H54 (cell line): ENCODE results near the gene SH2D4B.

ENCODE experiments used
- DNase-seq: peaks from one replicate; pipeline ENCODE4 v3.0.0; 2011; ENCODE audit warnings: low spot score, mixed read lengths; ENCODE audit not compliant: insufficient read length
- FAIRE-seq: peaks from 3 replicates; lab custom pipeline; 2011; peaks lifted over from hg19 to GRCh38; lab: Jason Lieb, UNC
- POLR2A ChIP-seq: IDR thresholded peaks from 2 replicates; pipeline ENCODE4 v1.6.1; 2011; ENCODE audit warnings: low read depth, mild to moderate bottlenecking, low read length

SH2D4B gene

GRCh38 chr10:80685355-80685754, 147.7 kb downstream of the SH2D4B start:
- TF ChIP-seq POLR2A = no peak
- DNase-seq (no peak), FAIRE-seq (no peak)

DNA sequence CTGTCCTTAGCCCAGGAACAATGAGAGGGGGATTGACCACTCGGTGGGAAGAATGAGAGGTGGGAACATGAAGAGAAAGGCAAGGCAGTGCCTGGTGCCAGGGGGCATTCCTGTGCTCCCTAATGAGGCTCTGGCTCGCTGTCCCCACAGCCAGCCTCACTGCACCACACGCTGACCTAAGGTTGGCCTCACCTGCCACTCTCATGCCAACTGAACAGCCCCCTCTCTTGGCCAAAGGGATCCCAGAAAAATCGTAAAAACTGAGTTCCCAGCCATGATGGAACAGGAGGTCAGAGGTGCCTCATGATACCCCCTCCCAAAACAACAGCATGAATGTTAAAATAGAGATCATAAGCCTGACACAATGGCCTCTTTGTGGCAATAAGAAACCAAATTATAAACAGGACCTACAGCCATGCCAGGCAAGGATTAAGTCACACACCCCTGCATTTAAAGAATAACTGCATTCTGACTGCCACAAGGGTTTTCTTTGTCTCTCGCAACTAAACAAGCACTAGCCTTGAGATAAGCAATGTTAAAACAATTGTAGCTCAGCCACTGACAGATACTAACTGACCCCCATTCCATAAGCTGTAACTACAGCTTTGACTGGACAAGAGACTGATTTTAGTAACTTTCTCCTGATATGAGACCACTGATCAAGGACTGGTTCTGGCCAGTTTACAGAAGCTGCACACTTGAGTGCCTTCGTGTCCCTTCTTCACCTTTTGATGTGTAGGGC, 149.2 kb downstream of the SH2D4B start:
- no peak for TF ChIP-seq POLR2A
- FAIRE-seq (no peak), DNase-seq (no peak)

DNA sequence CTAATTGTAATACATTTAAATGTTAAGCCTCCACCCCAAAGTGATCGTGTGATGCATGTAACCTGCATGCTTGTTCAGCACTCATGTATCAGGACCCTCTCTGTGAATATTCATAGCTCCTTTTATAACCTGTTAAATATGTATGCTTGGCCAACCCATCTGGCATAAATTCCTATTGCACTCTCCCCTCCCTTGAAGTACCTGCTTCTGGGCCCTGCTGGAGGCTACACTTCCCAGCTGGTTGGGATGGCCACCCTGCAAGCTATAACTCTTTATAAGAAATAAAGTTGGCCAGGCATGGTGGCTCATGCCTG, 149.7 kb downstream of the SH2D4B start:
- FAIRE-seq = no peak
- TF ChIP-seq POLR2A = no peak
- DNase-seq = no peak

DNA sequence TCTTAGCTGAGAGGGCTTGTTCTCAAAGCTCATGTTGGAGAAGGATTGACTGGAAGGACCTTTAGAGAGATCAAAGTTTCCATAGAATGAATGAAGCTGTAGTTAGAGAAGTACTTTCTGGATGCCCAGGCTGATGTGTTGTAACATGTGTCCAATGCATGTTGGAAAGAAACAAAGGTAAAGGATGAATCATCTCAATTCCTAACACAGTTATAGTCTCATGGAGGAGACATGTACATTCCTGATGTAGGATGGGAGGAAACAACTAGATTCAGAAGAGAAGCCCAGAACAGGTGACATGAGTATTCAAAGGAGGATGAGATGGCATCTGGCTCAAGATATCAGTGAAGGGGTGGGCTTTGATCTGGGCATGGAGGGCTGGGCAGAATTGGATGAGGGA, 152.7 kb downstream of the SH2D4B start:
- TF ChIP-seq POLR2A = no peak
- DNase-seq = no peak

GRCh38 chr10:80691441-80691840, 153.7 kb downstream of the SH2D4B start:
- DNase-seq (no peak), FAIRE-seq (no peak)
- TF ChIP-seq POLR2A = no peak

More for the DNA sequence above, 152.7 kb downstream of the SH2D4B start:
- FAIRE-seq = no peak

GRCh38 chr10:80693565-80693964, 155.9 kb downstream of the SH2D4B start:
- TF ChIP-seq POLR2A = no peak
- DNase-seq (no peak), FAIRE-seq (no peak)

DNA sequence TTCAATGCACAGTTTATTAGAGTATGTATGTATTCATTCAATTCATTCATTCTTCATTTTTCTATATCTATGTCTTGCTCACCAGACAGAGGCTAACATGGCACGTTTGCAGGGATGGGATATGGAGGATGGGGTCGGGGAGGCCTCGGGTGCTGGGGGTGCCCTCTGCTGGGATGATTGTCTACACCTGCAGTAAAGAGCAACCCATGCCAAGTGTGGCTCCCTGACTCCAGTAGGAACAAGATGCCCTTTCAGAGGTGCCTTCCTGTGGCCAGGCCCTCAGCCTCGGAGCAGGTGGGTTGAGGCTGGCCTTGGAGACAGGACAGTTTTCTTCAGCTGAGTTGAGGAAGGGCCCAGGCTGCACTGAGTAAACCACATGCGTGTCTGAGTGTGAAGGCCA, 157.2 kb downstream of the SH2D4B start:
- FAIRE-seq = no peak
- TF ChIP-seq POLR2A = no peak
- no peak for DNase-seq
